NCI-H2029 (cell line): ENCODE results near the gene PDXP.

Source experiments
- DNase-seq: peaks from one replicate; lab custom pipeline; 2025; lab: John Stamatoyannopoulos, UW

The PDXP gene

DNA sequence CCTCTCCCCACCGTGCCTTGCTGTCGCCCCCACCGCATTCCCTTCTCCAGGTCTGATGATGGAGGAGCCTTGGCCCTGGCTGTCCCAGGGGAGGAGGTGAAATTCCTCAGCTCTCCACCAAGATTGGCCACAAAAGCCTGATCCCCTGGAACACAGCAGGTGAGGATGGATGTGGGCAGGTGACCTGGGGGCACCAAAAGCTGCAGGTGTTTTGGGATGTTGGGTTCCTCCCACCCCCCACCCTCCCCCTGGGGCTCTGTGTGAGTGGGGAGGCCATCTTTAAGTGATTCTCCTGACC, 39.0 kb downstream of the PDXP start:
- no peak for DNase-seq

DNA sequence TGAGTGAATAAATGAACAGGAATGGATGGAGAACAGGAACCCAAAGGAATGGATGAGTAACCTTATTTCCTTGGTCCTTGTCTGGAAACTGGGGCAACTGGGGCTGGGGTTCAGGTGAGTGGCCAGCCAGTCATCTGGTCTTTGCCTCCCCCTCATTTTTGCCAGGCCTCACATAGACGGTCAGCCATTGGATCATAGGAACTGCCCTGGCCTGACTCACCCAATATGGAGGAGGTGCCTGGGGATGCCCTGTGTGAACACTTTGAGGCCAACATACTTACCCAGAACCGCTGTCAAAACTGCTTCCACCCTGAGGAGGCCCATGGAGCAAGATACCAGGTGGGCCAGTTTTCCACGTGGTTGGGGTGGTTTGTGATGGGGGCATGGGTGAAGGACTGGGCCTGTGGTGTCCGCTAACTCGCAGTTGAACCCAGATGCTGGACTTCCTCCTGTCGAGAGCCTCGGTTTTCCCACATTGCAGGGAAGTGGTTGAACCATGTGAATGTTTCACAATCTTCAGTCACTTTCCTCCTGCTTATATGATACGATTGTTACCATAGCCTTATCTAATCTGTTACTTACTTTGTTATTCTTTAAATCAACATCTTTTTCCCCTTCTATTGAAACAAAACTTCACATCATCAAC, 42.7 kb downstream of the PDXP start:
- DNase-seq = no peak

DNA sequence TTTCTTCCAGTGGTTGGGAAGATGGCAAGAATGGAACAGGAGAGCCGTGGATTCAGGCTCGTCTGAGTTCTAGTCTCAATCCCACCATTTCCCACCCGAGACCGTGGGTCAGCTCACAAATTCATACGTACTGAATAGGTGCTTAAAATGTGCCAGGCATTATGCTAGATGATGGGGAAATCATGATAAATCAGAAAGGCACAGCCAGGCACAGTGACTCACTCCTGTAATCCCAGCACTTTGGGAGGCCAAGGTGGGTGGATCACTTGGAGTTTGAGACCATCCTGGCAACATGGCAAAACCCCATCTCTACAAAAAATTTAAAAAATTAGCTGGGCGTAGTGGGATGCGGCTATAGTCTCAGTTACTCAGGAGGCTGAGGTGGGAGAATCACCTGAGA, 45.4 kb downstream of the PDXP start:
- DNase-seq = no peak

DNA sequence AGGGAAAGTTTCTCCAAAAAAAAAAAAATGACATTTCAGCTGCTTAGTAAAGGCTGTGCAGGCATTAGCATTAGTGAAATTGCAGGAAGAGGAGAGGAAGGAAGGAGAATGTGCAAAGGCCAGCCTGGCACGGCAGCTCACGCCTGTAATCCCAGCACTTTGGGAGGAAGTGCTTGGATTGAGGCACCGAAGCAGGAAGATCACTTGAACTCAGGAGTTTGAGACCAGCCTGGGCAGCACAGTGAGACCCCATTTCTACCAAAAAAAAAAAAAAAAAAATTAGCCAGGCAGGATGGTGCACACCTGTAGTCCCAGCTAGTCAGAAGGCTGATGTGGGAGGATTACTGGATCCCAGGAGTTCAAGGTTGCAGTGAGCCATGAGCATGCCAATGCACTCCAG, 46.1 kb downstream of the PDXP start:
- DNase-seq = no peak

DNA sequence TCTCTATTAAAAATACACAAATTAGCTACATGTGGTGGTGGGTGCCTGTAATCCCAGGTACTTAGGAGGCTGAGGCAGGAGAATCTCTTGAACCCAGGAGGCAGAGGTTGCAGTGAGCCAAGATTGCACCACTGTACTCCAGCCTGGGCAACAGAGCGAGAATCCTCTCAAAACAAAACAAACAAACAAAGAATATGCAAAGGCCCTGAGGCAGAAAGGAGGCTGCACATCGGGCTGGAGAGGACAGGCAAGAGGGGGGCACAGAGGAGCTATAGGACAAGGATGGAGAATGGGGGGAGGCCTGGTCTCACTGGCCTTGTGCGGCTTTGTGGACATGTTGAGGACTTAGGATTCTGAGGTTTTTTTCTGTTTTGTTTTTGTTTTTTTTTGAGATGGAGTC, 46.7 kb downstream of the PDXP start:
- no peak for DNase-seq

DNA sequence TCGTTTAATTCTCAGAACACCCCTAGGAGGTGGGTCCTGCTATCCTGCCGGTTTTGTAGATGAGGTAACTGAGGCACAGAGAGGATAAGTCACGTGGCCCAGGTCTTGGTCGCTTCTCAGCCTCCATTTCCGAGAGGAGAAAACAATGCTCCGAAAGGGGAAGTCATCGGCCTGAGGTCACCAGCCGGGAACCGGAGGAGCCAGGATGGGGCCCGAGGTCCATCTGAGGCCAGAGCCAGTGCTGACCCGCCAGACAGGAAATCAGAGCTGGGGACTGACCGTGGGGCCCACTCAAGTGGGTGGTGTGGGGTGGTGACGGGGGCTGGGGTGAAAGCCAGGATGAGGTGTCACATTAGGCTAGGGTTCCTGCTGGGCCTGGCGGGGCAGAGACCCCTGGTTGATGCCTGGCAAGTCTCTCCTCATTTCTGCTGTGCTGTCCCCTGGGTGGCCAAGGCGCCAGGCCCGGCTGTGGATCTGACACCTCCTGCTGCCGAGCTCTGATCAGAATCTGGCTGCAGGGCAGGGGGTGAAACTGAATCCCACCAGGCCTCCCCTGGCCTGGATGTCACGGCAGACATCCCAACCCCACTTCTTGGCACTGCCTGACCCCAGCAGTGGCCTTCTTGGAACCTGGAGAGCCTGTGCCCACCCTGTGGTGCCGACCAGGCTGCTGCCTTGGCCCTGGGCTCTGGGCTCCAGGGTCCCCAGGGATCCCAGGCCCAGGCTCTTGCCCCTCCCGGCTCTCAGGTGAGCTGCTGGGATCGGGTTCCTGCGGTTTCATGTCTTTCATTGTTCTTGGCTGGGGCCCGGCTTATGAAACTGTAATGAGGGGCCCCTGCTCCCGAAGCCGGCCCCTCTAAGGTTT, 50.3 kb downstream of the PDXP start:
- no peak for DNase-seq

DNA sequence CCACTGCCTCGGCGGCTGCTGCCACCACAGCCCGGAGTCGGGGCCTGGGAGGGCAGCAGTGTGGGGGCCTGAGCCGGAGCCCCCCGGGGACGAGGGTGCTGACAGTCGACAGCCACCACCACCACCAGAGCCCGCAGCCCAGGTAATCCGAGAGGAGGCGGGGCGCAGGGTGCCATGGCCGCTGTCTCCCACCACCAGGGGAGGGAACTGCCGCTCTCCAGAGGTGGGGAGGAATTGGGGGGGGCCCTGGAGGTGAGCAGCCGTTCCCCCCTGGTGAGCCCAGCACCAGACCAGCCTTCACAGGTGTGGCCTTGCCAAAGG, 50.9 kb downstream of the PDXP start:
- DNase-seq = no peak

DNA sequence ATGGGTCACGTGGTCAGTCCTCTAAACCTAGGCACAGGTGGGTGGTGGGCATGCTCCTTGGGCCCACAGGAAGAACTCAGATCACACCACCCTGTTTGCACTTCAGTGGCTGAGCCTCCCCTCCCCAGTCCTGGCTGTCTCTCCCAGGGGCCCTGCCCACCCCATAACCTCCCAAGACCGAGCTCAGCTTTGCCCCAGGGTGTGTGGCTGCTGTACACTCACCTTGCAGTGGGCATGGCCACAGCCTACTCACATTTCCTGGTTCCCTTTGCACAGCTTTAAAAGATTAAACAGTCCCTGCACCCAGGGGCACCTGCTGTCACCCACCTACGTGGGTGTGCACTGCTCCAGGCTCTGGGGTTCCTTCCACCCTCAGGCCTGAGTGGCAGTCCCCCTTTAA, 52.2 kb downstream of the PDXP start:
- DNase-seq = no peak

DNA sequence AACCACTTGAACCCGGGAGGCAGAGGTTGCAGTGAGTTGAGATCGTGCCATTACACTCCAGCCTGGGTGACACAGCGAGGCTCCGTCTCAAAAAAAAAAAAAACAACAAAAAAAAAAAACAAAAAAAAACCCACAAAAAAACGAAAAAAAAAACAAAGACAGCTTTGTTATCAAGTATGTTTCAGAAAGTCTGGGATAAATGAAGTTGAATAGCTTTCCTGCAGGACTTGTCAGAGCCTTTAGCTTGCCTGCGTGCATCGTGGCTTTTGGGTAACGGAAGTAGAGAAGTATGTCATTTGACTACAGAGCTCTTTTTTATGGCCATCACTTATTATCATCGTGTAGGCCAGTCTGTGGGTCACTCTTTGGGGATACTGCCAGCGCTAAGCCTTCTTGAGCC, 53.0 kb downstream of the PDXP start:
- DNase-seq = no peak

DNA sequence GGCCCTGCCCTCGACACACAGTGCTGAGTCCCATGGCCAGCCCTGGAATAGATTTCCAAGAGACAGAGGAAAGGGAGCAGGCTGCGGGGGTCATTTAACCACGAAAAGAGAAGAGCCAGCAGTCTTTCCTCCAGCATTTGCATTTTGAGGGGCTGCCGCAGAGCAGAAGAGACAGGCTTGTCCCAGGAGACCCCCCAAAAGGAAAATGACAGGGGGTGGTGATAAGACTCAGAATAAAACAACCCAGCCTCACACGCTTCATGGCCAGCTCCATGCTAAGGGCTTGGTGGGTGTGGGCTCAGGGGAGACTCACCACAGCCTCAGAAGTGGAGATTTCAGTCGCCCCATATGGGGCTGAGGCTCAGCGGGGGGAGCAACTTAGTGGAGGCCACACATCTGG, 55.2 kb downstream of the PDXP start:
- no peak for DNase-seq

DNA sequence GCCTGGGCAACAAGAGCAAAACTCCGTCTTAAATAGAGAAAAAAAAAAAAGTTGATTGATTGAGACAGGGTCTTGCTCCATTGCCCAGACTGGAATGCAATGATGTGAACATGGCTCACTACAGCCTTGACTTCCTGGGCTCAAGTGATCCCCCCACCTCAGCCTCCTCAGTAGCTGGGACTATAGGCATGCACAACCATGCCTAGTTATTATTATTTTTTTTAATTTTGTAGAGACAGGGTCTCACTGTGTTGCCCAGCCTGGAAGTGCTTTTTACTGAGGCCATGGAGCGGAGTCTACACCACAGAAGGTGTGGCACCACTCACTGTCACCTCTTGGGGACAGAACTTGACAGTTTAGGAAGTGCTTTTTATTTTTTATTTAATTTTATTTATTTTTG, 56.1 kb downstream of the PDXP start:
- DNase-seq = no peak

DNA sequence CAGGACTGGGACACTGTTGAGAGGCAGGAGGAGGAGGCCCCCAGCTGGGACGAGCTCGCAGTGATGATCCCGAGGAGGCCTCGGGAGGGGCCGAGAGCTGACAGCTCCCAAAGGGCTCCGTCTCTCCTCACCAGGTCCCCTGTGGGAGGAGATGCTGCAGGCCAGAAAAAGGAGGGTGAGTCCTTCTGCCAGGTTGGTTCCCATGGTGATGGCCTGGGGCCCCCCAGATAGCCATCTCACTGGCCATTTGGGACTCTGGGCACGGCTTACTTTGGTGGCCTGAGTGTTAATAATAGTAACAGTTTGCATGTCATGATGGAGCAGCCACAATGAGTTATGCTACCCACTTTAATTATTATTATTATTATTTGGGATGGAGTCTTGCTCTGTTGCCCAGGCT, 57.2 kb downstream of the PDXP start:
- DNase-seq = no peak
